Limb (tissue), 2 donors: Measurements from ENCODE around the gene MED10.
"Not testable (repeated sequence)": the region's sequence is repeated elsewhere in the genome, so short reads cannot be mapped to it uniquely, and the experiment has no call there.

Experiments used
- DNase-seq, 2 donors: peaks; one replicate each; pipeline ENCODE4 v3.0.0-alpha.2; 2016; ENCODE audit errors: extremely low spot score in 2 of 2

Gene MED10

GRCh38 chr5:6376974-6377520, 1.3 kb downstream of the MED10 start:
- no peak for DNase-seq

GRCh38 chr5:6373081-6373846, 5.1 kb downstream of the MED10 start:
- DNase-seq, result peak in 1 of 2 donors; percentile 14

GRCh38 chr5:6372251-6373080, 5.9 kb downstream of the MED10 start:
- peak in 1 of 2 donors; percentile 12 for DNase-seq

- DNase-seq, result peak in 1 of 2 donors; percentile 6
Observed at GRCh38 chr5:6371079-6371810, 7.1 kb downstream of the MED10 start.

- peak in 1 of 2 donors; percentile 7 for DNase-seq
Observed at GRCh38 chr5:6370580-6370979, 7.8 kb downstream of the MED10 start.

GRCh38 chr5:6365977-6366590, 12.3 kb downstream of the MED10 start:
- DNase-seq, result peak in 1 of 2 donors; percentile 6

- DNase-seq, result peak in 1 of 2 donors; percentile 5
Observed at GRCh38 chr5:6365142-6365976, 13.0 kb downstream of the MED10 start.

GRCh38 chr5:6363454-6364011, 14.8 kb downstream of the MED10 start:
- DNase-seq, result not testable (repeated sequence)

- no peak for DNase-seq
Observed at GRCh38 chr5:6362846-6363245, 15.5 kb downstream of the MED10 start.

- DNase-seq, result peak in 1 of 2 donors; percentile 6
Observed at GRCh38 chr5:6361101-6361500, 17.2 kb downstream of the MED10 start.

GRCh38 chr5:6360323-6361072, 17.8 kb downstream of the MED10 start:
- DNase-seq, result peak in 1 of 2 donors; percentile 13

GRCh38 chr5:6359555-6360322, 18.6 kb downstream of the MED10 start:
- DNase-seq, result peak in 1 of 2 donors; percentile 26

GRCh38 chr5:6358434-6358820, 19.9 kb downstream of the MED10 start:
- DNase-seq, result no peak

- DNase-seq, result not testable (repeated sequence)
Observed at GRCh38 chr5:6357817-6358433, 20.4 kb downstream of the MED10 start.

GRCh38 chr5:6356578-6357164, 21.7 kb downstream of the MED10 start:
- DNase-seq, result no peak

GRCh38 chr5:6355294-6355693, 23.1 kb downstream of the MED10 start:
- no peak for DNase-seq

- DNase-seq, result no peak
Observed at GRCh38 chr5:6354848-6355247, 23.5 kb downstream of the MED10 start.
